Measurements from ENCODE around the gene TNKS2.

DNA sequence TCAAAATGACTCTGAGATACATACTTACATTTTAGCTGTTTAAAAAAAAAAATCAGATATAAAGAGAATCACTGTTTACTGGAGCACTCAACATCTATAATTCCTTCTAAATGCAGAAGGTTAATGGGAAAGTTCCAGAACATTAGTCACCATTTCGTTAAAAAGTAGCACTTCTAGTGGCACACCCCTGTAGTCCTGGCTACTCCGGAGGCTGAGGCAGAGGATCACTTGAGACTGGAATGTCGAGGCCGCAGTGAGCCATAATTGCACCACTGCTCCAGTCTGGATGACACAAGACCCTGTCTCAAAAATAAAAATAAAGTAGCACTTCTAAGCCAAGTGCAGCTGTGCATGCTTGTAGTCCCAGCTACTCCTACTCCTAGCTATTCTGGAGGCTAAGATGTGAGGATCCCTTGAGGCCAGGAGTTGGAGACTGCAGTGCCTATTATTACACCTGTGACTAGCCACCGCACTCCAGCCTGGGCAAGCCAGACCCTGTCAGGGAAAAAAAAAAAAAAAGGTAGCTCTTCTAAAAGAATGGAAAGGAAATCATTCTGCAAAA, 108.9 kb downstream of the TNKS2 start:
- TF ChIP-seq, protein P1, sequence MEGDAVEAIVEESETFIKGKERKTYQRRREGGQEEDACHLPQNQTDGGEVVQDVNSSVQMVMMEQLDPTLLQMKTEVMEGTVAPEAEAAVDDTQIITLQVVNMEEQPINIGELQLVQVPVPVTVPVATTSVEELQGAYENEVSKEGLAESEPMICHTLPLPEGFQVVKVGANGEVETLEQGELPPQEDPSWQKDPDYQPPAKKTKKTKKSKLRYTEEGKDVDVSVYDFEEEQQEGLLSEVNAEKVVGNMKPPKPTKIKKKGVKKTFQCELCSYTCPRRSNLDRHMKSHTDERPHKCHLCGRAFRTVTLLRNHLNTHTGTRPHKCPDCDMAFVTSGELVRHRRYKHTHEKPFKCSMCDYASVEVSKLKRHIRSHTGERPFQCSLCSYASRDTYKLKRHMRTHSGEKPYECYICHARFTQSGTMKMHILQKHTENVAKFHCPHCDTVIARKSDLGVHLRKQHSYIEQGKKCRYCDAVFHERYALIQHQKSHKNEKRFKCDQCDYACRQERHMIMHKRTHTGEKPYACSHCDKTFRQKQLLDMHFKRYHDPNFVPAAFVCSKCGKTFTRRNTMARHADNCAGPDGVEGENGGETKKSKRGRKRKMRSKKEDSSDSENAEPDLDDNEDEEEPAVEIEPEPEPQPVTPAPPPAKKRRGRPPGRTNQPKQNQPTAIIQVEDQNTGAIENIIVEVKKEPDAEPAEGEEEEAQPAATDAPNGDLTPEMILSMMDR (conservative IDR thresholded peaks at IDR 0.05 in 1 of 2, IDR thresholded peaks at IDR 0.05 in 1 of 2; ENCODE audit: extremely low read depth in 1 of 2, insufficient read depth in 1 of 2, low read depth in 1 of 2, low read length in 2 of 2), result no peak
- no peak for TF ChIP-seq EZH2 (IDR thresholded peaks at IDR 0.05; ENCODE audit: borderline replicate concordance, low read length)
